HUES64 (cell line): ENCODE results near the gene CSNK1A1.
"Not testable (repeated sequence)": the region's sequence is repeated elsewhere in the genome, so short reads cannot be mapped to it uniquely, and the experiment has no call there.

Source experiments
- H3K27ac ChIP-seq: 2 replicates; pipeline ENCODE4 v1.7.0; 2013; ENCODE audit warnings: low read depth, low read length, inconsistent platforms
- H3K27me3 ChIP-seq: 2 replicates; pipeline ENCODE4 v1.6.1; 2013; ENCODE audit warnings: mild to moderate bottlenecking, low read length; ENCODE audit not compliant: insufficient read depth
- H3K36me3 ChIP-seq: 2 replicates; pipeline ENCODE4 v1.6.1; 2013; ENCODE audit warnings: mild to moderate bottlenecking, low read length; ENCODE audit not compliant: insufficient read depth
- H3K4me1 ChIP-seq: 2 replicates; pipeline ENCODE4 v1.6.1; 2013; ENCODE audit warnings: mild to moderate bottlenecking, low read length, moderate library complexity; ENCODE audit not compliant: insufficient read depth
- H3K4me3 ChIP-seq: 2 replicates; pipeline ENCODE4 v1.5.1; 2013; ENCODE audit warnings: mild to moderate bottlenecking, low read length, moderate library complexity
- H3K9ac ChIP-seq: 2 replicates; pipeline ENCODE4 v1.6.1; 2013; ENCODE audit warnings: mild to moderate bottlenecking, low read depth, low read length
- H3K9me3 ChIP-seq: 2 replicates; pipeline ENCODE4 v1.6.1; 2013; ENCODE audit warnings: low read depth, low read length; ENCODE audit not compliant: insufficient read depth
- WGBS: fragments of 150-250, 120-280 bp; methylation state at CpG from one replicate; pipeline ENCODE4 v1.1.7; 2013; ENCODE audit warnings: missing lambda C conversion rate; 5-methylcytosine and 5-hydroxymethylcytosine counted together

The CSNK1A1 gene

DNA sequence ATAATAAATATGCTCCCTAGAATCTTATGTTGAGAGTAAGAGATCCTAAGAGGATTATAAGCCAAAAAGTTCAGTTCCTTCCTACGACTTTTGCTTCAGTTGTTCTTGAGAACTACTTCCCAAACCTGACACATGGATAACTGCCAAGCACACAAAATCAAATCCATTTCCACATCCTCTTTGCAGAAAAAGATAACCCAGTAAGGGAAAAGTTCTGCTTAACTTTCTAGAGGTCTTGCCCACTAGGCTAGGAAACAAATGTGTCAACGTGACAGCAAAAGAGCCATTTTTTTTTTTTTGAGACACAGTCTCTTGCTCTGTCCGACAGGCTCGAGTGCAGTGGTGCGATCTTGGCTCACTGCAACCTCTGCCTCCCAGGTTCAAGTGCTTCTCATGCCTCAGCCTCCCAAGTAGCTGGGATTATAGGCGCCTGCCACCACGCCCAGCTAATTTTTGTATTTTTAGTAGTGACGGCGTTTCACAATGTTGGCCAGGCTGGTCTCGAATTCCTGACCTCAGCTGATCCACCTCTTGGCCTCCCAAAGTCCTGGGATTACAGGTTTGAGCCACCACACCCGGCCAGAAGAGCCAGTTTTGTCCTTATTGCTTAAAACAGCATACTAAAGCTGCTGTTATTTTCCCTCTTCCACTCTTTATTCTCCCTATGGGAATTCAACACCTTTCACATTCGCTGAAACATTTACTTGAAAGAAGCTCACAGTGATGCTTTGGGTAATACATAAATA is 24.2 kb downstream of the CSNK1A1 start:
- H3K27me3 ChIP-seq: no peaks in the 10 kb centered on the region
- H3K4me3 ChIP-seq: no peak overlapping the region
- peaks cover 31% of the 10 kb centered on the region for H3K4me1 ChIP-seq
- H3K36me3 ChIP-seq: peaks cover 37% of the 10 kb centered on the region
- no peak overlapping the region for H3K9ac ChIP-seq
- no peaks in the 10 kb centered on the region for H3K9me3 ChIP-seq
- H3K27ac ChIP-seq: no peak overlapping the region
- WGBS: 90% methylated on average over 12 of the region's 12 CpGs

DNA sequence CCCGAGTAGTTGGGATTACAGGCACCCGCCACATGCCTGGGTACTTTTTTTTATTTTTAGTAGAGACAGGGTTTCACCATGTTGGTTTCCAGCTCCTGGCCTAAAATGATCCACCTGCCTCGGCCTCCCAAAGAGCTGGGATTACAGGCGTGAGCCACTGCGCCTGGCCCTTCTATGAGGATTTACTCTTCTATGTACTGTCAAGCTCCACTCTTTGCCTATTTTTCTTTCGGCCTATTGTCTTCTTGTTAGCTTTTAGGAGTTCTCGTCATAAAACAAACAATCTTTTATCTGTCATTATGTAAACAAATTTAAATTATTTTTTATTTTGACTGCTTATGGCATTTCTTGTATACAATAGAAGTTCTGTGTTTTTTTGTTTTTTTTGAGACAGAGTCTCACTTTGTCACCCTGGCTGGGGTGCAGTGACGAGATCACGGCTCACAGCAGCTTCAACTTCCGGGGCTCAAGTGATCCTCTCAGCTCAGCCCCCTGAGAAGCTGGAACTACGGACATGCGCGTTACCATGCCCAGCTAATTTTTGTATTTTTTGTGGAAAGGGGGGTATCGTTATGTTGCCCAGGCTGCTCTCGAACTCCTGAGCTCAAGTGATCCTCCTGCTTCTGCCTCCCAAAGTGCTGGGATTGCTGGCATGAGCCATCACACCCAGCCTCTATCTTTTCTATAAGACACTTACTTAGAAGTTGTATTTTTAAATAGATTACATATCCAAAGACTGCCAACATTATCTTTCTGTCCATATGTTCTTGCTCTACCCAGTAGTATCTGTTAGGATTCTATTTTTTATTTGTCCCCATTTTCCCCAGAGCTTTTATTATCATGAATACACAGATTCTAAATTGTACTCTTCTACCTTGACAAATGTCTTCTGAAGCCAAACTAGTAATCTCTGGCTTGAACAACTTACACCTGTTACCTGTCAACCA is 29.2 kb downstream of the CSNK1A1 start:
- Histone ChIP-seq H3K9ac (no peak overlapping the region), H3K4me3 (no peak overlapping the region), H3K27me3 (no peaks in the 10 kb centered on the region), H3K27ac (no peak overlapping the region), H3K4me1 (peaks cover 45% of the 10 kb centered on the region), H3K9me3 (no peaks in the 10 kb centered on the region), H3K36me3 (peaks cover 77% of the 10 kb centered on the region)
- WGBS: 93% methylated on average over 14 of the region's 15 CpGs

DNA sequence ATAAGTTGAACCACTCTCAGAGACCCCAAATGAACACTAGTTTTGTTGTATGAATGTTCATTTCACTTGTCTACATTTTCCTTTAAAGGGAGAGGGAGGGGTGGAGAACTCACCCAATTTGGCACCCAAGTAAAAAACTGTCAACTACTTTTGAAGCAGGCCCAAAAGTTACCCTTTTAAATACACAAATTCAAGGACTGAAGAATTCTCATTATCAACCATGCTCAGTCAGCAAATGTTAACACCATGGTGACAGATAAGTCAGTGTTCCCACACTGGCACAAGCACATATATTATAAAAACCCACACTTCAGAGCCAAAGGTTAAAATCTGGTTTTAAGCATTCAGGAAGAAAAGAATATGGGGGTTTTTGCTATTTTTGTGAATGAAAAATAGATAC is 31.6 kb downstream of the CSNK1A1 start:
- Histone ChIP-seq H3K27ac (peak overlapping the region; percentile 48), H3K4me3 (no peak overlapping the region; the same call in 1 of the 2 replicates), H3K9me3 (no peaks in the 10 kb centered on the region), H3K4me1 (peaks cover 47% of the 10 kb centered on the region), H3K27me3 (no peaks in the 10 kb centered on the region), H3K36me3 (peaks cover 89% of the 10 kb centered on the region), H3K9ac (peak overlapping the region; percentile 52; the same call in 1 of the 2 replicates)

DNA sequence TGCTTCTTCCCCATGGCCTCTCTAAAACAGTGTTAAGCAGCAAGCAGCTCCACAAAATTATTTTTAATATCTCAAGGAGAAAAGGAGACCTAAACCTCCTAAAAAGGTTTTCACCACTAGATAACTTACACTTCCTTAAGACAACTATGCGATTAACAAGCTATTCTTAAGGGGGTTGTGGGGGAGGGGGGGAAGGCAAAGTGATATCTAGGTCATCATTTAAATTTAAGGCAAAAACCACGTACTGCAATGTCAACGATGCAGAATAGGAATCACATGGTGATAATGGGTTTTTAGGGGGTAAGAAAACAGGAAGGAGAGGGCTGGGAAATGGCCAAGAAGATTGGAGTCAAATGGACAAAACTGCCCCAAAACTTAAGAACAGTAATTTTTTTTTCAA is 32.6 kb downstream of the CSNK1A1 start:
- Histone ChIP-seq H3K4me1 (peaks cover 47% of the 10 kb centered on the region), H3K27ac (peak overlapping the region; percentile 50), H3K36me3 (peaks cover 88% of the 10 kb centered on the region), H3K9ac (no peak overlapping the region), H3K9me3 (no peaks in the 10 kb centered on the region), H3K27me3 (no peaks in the 10 kb centered on the region), H3K4me3 (no peak overlapping the region)
- 44% methylated on average over 3 of the region's 3 CpGs for WGBS

DNA sequence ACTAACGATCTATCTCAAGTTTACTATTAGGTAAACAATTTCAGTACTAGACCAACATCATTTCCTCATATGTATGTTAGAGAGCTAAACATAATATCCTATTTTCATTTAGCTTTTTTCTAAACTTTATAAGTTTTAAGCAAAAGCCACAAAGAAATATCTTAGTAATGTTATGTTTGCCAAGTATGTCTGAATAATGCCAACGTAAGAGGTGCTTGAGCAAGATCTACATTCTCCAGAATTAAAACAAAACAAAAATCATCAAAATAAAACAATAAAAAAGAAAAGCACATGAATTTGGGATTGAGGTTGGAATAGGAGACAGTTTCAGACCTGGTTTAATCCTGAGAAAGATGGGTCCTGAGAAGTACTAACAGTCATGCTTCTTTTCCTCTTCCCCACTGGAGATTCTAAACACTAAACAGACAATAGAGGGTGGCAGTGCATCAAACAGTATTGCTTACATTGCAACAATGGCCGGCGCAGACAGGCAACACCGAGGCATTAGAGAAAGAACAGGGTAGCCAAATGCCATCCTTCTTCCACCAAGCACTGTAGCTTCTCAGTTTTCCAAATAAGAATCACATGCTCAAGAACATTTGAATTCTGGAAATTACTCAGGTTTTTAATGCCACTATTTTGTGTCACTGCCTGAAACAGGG is 33.6 kb downstream of the CSNK1A1 start:
- Histone ChIP-seq H3K36me3 (peaks cover 88% of the 10 kb centered on the region), H3K27ac (0 out of 2 replicates have a peak overlapping the region, but pooled peaks have one; percentile 17)
- WGBS: 91% methylated on average over 4 of the region's 5 CpGs

DNA sequence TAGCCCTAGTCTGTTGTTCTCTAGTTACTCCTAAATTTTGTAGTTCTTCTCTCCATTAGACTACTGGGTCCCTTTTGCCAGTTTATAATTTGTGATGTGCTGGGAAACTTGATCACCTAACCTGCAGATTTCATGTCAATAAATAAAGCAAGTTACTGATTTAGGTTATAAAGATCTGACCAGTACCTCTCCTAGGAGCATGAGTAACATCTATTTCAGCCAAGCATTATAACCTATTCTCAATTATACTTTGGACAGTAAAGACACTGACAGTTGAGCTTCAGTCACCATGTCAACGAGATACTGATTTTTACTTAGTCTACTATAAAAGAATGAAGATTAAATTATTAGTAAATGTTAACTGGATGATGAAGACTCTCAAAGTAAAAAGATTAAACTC is 36.7 kb downstream of the CSNK1A1 start:
- H3K4me1 ChIP-seq: peaks cover 28% of the 10 kb centered on the region
- no peak overlapping the region for H3K4me3 ChIP-seq
- H3K27me3 ChIP-seq: no peaks in the 10 kb centered on the region
- H3K9ac ChIP-seq: no peak overlapping the region
- H3K9me3 ChIP-seq: no peaks in the 10 kb centered on the region
- peaks cover 92% of the 10 kb centered on the region for H3K36me3 ChIP-seq
- no CpG with 5 or more reads among the region's 1 CpG for WGBS
- no peak overlapping the region for H3K27ac ChIP-seq

More for the DNA sequence above, 33.6 kb downstream of the CSNK1A1 start:
- H3K9ac ChIP-seq: peak overlapping the region; percentile 40; the same call in 1 of the 2 replicates
- peaks cover 47% of the 10 kb centered on the region for H3K4me1 ChIP-seq
- H3K4me3 ChIP-seq: no peak overlapping the region
- H3K9me3 ChIP-seq: no peaks in the 10 kb centered on the region
- H3K27me3 ChIP-seq: no peaks in the 10 kb centered on the region

DNA sequence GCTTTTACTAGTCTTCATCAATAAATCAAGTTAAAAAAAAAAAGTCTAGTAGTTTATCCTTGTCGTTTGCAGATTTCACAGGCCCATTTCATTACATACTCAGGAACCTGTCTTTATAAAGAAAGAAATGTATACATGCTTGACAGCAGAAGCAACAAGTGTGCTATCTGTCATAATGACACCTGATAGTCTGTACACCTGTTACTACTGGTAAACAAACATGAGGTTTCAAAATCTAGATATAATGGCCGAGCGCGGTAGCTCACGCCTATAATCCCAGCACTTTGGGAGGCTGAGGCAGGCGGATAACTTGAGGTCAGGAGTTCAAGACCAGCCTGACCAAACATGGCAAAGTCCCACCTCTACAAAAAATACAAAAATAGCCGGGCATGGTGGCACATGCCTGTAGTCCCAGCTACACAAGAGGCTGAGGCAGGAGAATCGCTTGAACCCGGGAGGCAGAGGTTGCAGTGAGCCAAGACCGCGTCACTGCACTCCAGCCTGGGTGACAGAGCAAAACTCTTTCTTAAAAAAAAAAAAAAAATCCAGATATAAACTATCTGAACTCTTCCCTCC is 37.8 kb downstream of the CSNK1A1 start:
- not testable (repeated sequence) for H3K27ac ChIP-seq, H3K27me3 ChIP-seq, H3K9me3 ChIP-seq, H3K9ac ChIP-seq, H3K4me3 ChIP-seq
- 97% methylated on average over 11 of the region's 11 CpGs for WGBS
- H3K36me3 ChIP-seq: peaks cover 95% of the 10 kb centered on the region
- H3K4me1 ChIP-seq: peaks cover 17% of the 10 kb centered on the region

DNA sequence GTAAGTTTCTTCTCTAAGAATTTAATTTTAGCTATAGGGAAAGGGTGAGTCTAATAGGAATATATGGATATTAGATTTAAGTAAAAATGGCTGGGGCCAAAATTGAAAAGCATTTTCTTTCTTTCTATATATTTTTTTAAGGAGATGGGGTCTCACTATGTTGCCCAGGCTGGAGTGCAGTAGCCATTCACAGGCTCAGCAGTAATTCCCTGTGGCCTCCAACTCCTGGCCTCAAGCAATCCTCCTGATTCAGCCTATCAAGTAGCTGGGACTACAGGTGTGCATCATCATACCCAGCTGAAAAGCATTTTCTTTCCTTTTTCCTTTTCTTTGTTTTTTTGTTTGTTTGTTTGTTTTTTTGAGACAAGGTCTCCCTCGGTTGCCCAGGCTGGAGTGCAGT is 41.1 kb downstream of the CSNK1A1 start:
- 97% methylated on average over 1 of the region's 1 CpG for WGBS

DNA sequence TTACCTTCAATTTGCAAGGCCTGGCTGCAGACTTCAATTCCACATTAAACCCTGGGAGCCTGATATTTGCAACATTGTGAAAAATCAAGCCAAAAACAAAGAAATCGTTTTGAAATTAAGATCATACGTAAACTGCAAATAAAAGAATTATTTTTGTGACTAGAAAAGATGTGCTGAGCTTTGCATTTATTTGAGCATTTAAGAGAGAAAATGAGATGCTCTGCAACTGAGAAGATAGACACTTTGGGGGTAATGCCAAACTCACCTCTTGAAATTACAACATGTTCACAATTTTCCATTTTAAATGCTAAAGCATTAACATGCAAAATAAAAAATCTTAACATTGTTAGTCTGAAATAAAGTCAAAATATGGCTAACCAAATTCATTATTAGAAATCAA is 46.6 kb downstream of the CSNK1A1 start:
- peaks cover 94% of the 10 kb centered on the region for H3K36me3 ChIP-seq
- no peaks in the 10 kb centered on the region for H3K9me3 ChIP-seq

More for the DNA sequence above, 41.1 kb downstream of the CSNK1A1 start:
- no peak overlapping the region for H3K27ac ChIP-seq
- no peaks in the 10 kb centered on the region for H3K27me3 ChIP-seq
- H3K9me3 ChIP-seq: no peaks in the 10 kb centered on the region
- no peak overlapping the region for H3K4me3 ChIP-seq
- no peaks in the 10 kb centered on the region for H3K4me1 ChIP-seq
- H3K36me3 ChIP-seq: peaks cover 98% of the 10 kb centered on the region
- H3K9ac ChIP-seq: no peak overlapping the region

DNA sequence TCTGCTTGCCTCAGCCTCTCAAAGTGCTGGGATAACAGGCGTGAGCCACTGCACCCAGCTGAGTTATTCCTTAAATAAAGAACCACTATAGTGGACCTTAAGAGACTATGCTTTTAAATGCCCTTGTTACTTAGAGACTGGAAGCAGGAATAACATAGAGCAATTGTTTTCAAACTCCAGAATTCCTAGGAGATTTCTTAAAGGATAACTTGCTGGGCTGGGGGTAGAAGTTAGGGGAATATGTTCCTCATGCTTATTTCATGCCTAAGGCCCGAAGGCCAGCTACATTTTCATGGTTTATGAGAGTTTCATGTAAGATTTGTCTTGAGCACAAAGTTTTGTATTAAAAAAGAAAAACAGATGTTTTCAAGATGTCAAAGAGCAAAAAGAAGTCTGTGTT is 48.2 kb downstream of the CSNK1A1 start:
- peaks cover 94% of the 10 kb centered on the region for H3K36me3 ChIP-seq
- H3K9me3 ChIP-seq: no peaks in the 10 kb centered on the region
- peaks cover 17% of the 10 kb centered on the region for H3K4me1 ChIP-seq
- WGBS: 95% methylated on average over 2 of the region's 2 CpGs
- H3K27ac ChIP-seq: no peak overlapping the region
- no peaks in the 10 kb centered on the region for H3K27me3 ChIP-seq
- H3K4me3 ChIP-seq: no peak overlapping the region
- H3K9ac ChIP-seq: no peak overlapping the region

More for the DNA sequence above, 46.6 kb downstream of the CSNK1A1 start:
- peaks cover under 1% of the 10 kb centered on the region for H3K4me1 ChIP-seq
- 99% methylated on average over 2 of the region's 2 CpGs for WGBS
- no peaks in the 10 kb centered on the region for H3K27me3 ChIP-seq
- H3K27ac ChIP-seq: no peak overlapping the region
- H3K4me3 ChIP-seq: no peak overlapping the region
- no peak overlapping the region for H3K9ac ChIP-seq
